Psoas muscle (tissue), 8 donors: ENCODE results near the gene LTBP1. TPM values are rescaled to one million over a fixed set of nuclear protein-coding genes. Genes with fewer than 3 reads are reported as not detected.

Experiments
- ATAC-seq, 4 donors: fragments of 200-7000 bp; cut with Tn5 transposase; one replicate each; pipeline ENCODE4 v1.9.1; 2020; ENCODE audit warnings: moderate library complexity in 3 of 4, mild to moderate bottlenecking in 2 of 4
- DNase-seq, 2 donors: peaks; one replicate each; pipeline ENCODE4 v3.0.0-alpha.2; 2020
- H3K27ac ChIP-seq: fragments of 200-600 bp; one replicate; pipeline ENCODE4 v1.8.0; 2022
- H3K27me3 ChIP-seq, 3 donors: fragments of 200-600 bp in 1 of 3; one replicate each; pipeline versions ENCODE4 v1.6.1 to v1.8.0; 2013 to 2022; ENCODE audit warnings: low read length in 2 of 3, mild to moderate bottlenecking in 2 of 3, moderate library complexity in 1 of 3; ENCODE audit not compliant: insufficient read depth in 3 of 3
- H3K36me3 ChIP-seq, 2 donors: fragments of 200-600 bp in 1 of 2; one replicate each; pipeline versions ENCODE4 v1.6.1 to v1.8.0; 2013 to 2022; ENCODE audit warnings: low read depth in 1 of 2, mild to moderate bottlenecking in 1 of 2, moderate library complexity in 1 of 2; ENCODE audit not compliant: insufficient read depth in 1 of 2
- H3K4me1 ChIP-seq: fragments of 200-600 bp; one replicate; pipeline ENCODE4 v1.8.0; 2022
- H3K4me3 ChIP-seq: fragments of 200-600 bp; one replicate; pipeline ENCODE4 v1.8.0; 2022; ENCODE audit warnings: mild to moderate bottlenecking
- H3K9me3 ChIP-seq: fragments of 200-600 bp; one replicate; pipeline ENCODE4 v1.8.0; 2022
- CTCF ChIP-seq: fragments of 200-600 bp; IDR thresholded peaks from one replicate; pipeline ENCODE4 v1.8.0; 2022; ENCODE audit warnings: antibody characterized with exemption
- WGBS, 3 donors: extraction: QIAGEN DNeasy Blood & Tissue Kit; methylation state at CpG; one replicate each; pipeline versions ENCODE4 v1.1.6 to v1.1.7; 2013; 5-methylcytosine and 5-hydroxymethylcytosine counted together
- intact Hi-C, 2 donors: fragments of 100-400 bp; cut with DNase I; formaldehyde crosslinking; loops; one replicate each; pipeline versions ENCODE4 v1.11.0 to v1.14.2; 2022
- polyA plus RNA-seq, 3 donors: library from polyadenylated mRNA; stranded (reverse); fragments of 200-250 nt; gene quantifications; one replicate each; pipeline ENCODE4 v1.2.3, GENCODE V29; 2013
- total RNA-seq, 4 donors: library from RNA; stranded (reverse); fragmentation: NEBNext Ultra II Directional in 2 of 4; extraction: Animal tissue kit (Norgen Biotek cat#: 25700) in 2 of 4; gene quantifications; one replicate each; pipeline versions ENCODE4 v1.2.1 to v1.2.4, GENCODE V29; 2021 to 2023
- donor health status: healthy with polysubstance abuse.
- donor health status: DM: no; HTN: no; CAD: no; lungs with moderate emphysema.
- donor health status: Bipolar disorder and iron deficiency.
- donor health status: healthy.
- donor health status: DM: yes; HTN: yes; CAD: no.
- donor health status: DM: no; HTN: no; CAD: no.
- donor health status: DM: no; HTN: no; CAD: no.
- donor health status: DM: yes; HTN: yes; CAD: no.

The LTBP1 gene
- total and polyA plus RNA-seq, 7 donors: 5.9 to 26.8 (median 9.5) TPM

GRCh38 chr2:33210626-33211025, 263.9 kb downstream of the LTBP1 start:
- intact Hi-C loops: loop anchor here in 1 of 2 donors (10.0 kb wide), 1 partner anchor 164 kb away; no protein-coding TSS in a partner anchor

GRCh38 chr2:33212151-33212550, 265.4 kb downstream of the LTBP1 start:
- no peaks in the 10 kb centered on the region for H3K36me3 ChIP-seq
- intact Hi-C loops: loop anchor here in 1 of 2 donors (10.0 kb wide), 1 partner anchor 163 kb away; no protein-coding TSS in a partner anchor
- H3K4me1 ChIP-seq: peaks cover 12% of the 10 kb centered on the region
- no peak overlapping the region for H3K4me3 ChIP-seq
- no peaks in the 10 kb centered on the region for H3K9me3 ChIP-seq
- WGBS, 3 donors: 83 to 95% (median 91%) methylated on average over 3 of the region's 3 CpGs
- no peak overlapping the region for H3K27ac ChIP-seq
- TF ChIP-seq CTCF: no peak
- ATAC-seq (no peak), DNase-seq (no peak)
- H3K27me3 ChIP-seq: no peaks in the 10 kb centered on the region

More at GRCh38 chr2:33210626-33211025, 263.9 kb downstream of the LTBP1 start:
- ATAC-seq (peak; percentile 70 to 92 (median 88)), DNase-seq (peak in 1 of 2 donors; percentile 65)
- 38 to 39% (median 39%) methylated on average over 3 of the region's 3 CpGs for WGBS, 3 donors
- no peak for TF ChIP-seq CTCF
- H3K4me1 ChIP-seq: peaks cover 6% of the 10 kb centered on the region
- no peaks in the 10 kb centered on the region for H3K36me3 ChIP-seq
- no peak overlapping the region for H3K4me3 ChIP-seq
- H3K9me3 ChIP-seq: no peaks in the 10 kb centered on the region
- H3K27ac ChIP-seq: peak overlapping the region; percentile 46
- H3K27me3 ChIP-seq: no peaks in the 10 kb centered on the region

- WGBS, 3 donors: 94 to 98% (median 94%) methylated on average over 3 of the region's 3 CpGs
- no peak for TF ChIP-seq CTCF
- intact Hi-C loops: loop anchor here in 1 of 2 donors (10.0 kb wide), 1 partner anchor 162 kb away; no protein-coding TSS in a partner anchor
- Histone ChIP-seq H3K9me3 (no peaks in the 10 kb centered on the region), H3K4me1 (peaks cover 17% of the 10 kb centered on the region), H3K36me3 (no peaks in the 10 kb centered on the region), H3K27me3 (no peaks in the 10 kb centered on the region), H3K4me3 (no peak overlapping the region), H3K27ac (no peak overlapping the region)
- DNase-seq (no peak), ATAC-seq (no peak)
Observed at GRCh38 chr2:33213244-33213643, 266.5 kb downstream of the LTBP1 start.

GRCh38 chr2:33213648-33214047, 266.9 kb downstream of the LTBP1 start:
- Histone ChIP-seq H3K4me3 (no peak overlapping the region), H3K27ac (no peak overlapping the region), H3K36me3 (no peaks in the 10 kb centered on the region), H3K27me3 (no peaks in the 10 kb centered on the region), H3K9me3 (no peaks in the 10 kb centered on the region), H3K4me1 (peaks cover 17% of the 10 kb centered on the region)
- TF ChIP-seq CTCF: no peak
- intact Hi-C loops: loop anchor here in 1 of 2 donors (10.0 kb wide), 1 partner anchor 161 kb away; no protein-coding TSS in a partner anchor
- no peak for ATAC-seq
- 86 to 91% (median 88%) methylated on average over 2 of the region's 2 CpGs for WGBS, 3 donors
- DNase-seq: no peak

- DNase-seq: no peak
- intact Hi-C loops: loop anchor here in 1 of 2 donors (10.0 kb wide), 1 partner anchor 160 kb away; no protein-coding TSS in a partner anchor
- no peak overlapping the region for H3K4me3 ChIP-seq
- peak overlapping the region; percentile 31 for H3K27ac ChIP-seq
- H3K9me3 ChIP-seq: no peaks in the 10 kb centered on the region
- WGBS, 3 donors: 75 to 82% (median 76%) methylated on average over 11 of the region's 11 CpGs
- no peaks in the 10 kb centered on the region for H3K27me3 ChIP-seq
- H3K36me3 ChIP-seq: no peaks in the 10 kb centered on the region
- no peak for ATAC-seq
- TF ChIP-seq CTCF: no peak
- peaks cover 17% of the 10 kb centered on the region for H3K4me1 ChIP-seq
Observed at GRCh38 chr2:33214436-33214835, 267.7 kb downstream of the LTBP1 start.
